Measurements from ENCODE around the gene FAM83E.
"Not testable (repeated sequence)": the region's sequence is repeated elsewhere in the genome, so short reads cannot be mapped to it uniquely, and the experiment has no call there.

The FAM83E gene

GRCh38 chr19:48639483-48640375 is 24.9 kb upstream of the FAM83E start:
- DNase-seq, result no peak

GRCh38 chr19:48638831-48639381 is 24.0 kb upstream of the FAM83E start:
- no peak for DNase-seq

GRCh38 chr19:48637948-48638830 is 23.3 kb upstream of the FAM83E start:
- peak; percentile 71 for DNase-seq

GRCh38 chr19:48637449-48637947 is 22.6 kb upstream of the FAM83E start:
- peak; percentile 97 for DNase-seq

GRCh38 chr19:48636859-48637448 is 22.1 kb upstream of the FAM83E start, which contains the start of gene DBP:
Gene DBP, minus strand, starts transcription at chr19:48637379. Its CDS starts 385 bp downstream, at chr19:48636994.
- no peak for DNase-seq

- DNase-seq, result no peak
Observed at GRCh38 chr19:48635966-48636858, 21.3 kb upstream of the FAM83E start.

GRCh38 chr19:48635263-48635965 is 20.5 kb upstream of the FAM83E start:
- DNase-seq, result no peak

- peak; percentile 92 for DNase-seq
Observed at GRCh38 chr19:48634424-48635262, 19.8 kb upstream of the FAM83E start.

- no peak for DNase-seq
Observed at GRCh38 chr19:48634036-48634342, 19.1 kb upstream of the FAM83E start.

- no peak for DNase-seq
Observed at GRCh38 chr19:48633148-48634035, 18.5 kb upstream of the FAM83E start.

- no peak for DNase-seq
Observed at GRCh38 chr19:48632692-48633147, 17.8 kb upstream of the FAM83E start.

GRCh38 chr19:48632286-48632685 is 17.4 kb upstream of the FAM83E start:
- DNase-seq, result not testable (repeated sequence)

GRCh38 chr19:48631225-48631624 is 16.3 kb upstream of the FAM83E start:
- no peak for DNase-seq

- no peak for DNase-seq
Observed at GRCh38 chr19:48630296-48631063, 15.6 kb upstream of the FAM83E start.

GRCh38 chr19:48629599-48630295 is 14.9 kb upstream of the FAM83E start:
- DNase-seq, result no peak

- DNase-seq, result no peak
Observed at GRCh38 chr19:48629297-48629598, 14.4 kb upstream of the FAM83E start.

- no peak for DNase-seq
Observed at GRCh38 chr19:48628486-48629296, 13.8 kb upstream of the FAM83E start.
